Measurements from ENCODE around the gene NANP. TPM values are rescaled to one million over a fixed set of nuclear protein-coding genes. Genes with fewer than 3 reads are reported as not detected.

The NANP gene
- total and polyA plus RNA-seq, 2 of the 13 experiments (the other 11 are each of a cell fraction or from before 2014, with no cell fraction given) = 8.9 to 21.5 TPM

GRCh38 chr20:25623736-25624499, at the start of gene NANP (continued):
- TF ChIP-seq IRF9 (CRISPR knock-in tag; IDR thresholded peaks at IDR 0.05; ENCODE audit: borderline replicate concordance) = peak; percentile 100
- peak; percentile 93 for TF ChIP-seq ZNF782 (CRISPR knock-in tag; IDR thresholded peaks at IDR 0.05; ENCODE audit: borderline replicate concordance)
- peak; percentile 89; the same call in 1 of the 2 replicates for TF ChIP-seq ZNF510 (CRISPR knock-in tag; IDR thresholded peaks at IDR 0.05; ENCODE audit: low read depth)
- TF ChIP-seq ZNF142 (CRISPR knock-in tag; IDR thresholded peaks at IDR 0.05) = peak; percentile 97
- TF ChIP-seq NFE2L1 (CRISPR knock-in tag; IDR thresholded peaks at IDR 0.05; ENCODE audit: borderline replicate concordance) = no peak
- peak; percentile 69 for TF ChIP-seq BHLHE40 (IDR thresholded peaks at IDR 0.05; ENCODE audit: low read length)
- TF ChIP-seq ZNF530 (CRISPR knock-in tag; IDR thresholded peaks at IDR 0.05; ENCODE audit: low read depth) = peak; percentile 96
- TF ChIP-seq ZEB1 (IDR thresholded peaks at IDR 0.05; ENCODE audit: insufficient replicate concordance, low read depth) = no peak
- TF ChIP-seq HNRNPLL (IDR thresholded peaks at IDR 0.05; ENCODE audit: low read depth, low read length, poor library complexity, severe bottlenecking) = peak; percentile 90
- peak; percentile 99 for TF ChIP-seq KDM5B (CRISPR knock-in tag; IDR thresholded peaks at IDR 0.05; ENCODE audit: borderline replicate concordance)
- TF ChIP-seq ETS1 (CRISPR knock-in tag; IDR thresholded peaks at IDR 0.05) = no peak
- TF ChIP-seq GATAD1 (CRISPR knock-in tag; IDR thresholded peaks at IDR 0.05) = peak; percentile 88
- TF ChIP-seq E2F5 (CRISPR knock-in tag; conservative IDR thresholded peaks at IDR 0.05) = peak; percentile 94
- peak; percentile 87 for TF ChIP-seq ZSCAN5A (CRISPR knock-in tag; IDR thresholded peaks at IDR 0.05; ENCODE audit: borderline replicate concordance)
- TF ChIP-seq ATF3 (CRISPR knock-in tag; IDR thresholded peaks at IDR 0.05) = no peak
- no peak for TF ChIP-seq ZNF282 (IDR thresholded peaks at IDR 0.05; ENCODE audit: partially characterized antibody)
- TF ChIP-seq ZBTB7A (CRISPR knock-in tag; IDR thresholded peaks at IDR 0.05) = peak; percentile 92

Data from HepG2 (cell line).